ENCODE results near the gene ZNF629. TPM values are rescaled to one million over a fixed set of nuclear protein-coding genes. Genes with fewer than 3 reads are reported as not detected.
"Not testable (repeated sequence)": the region's sequence is repeated elsewhere in the genome, so short reads cannot be mapped to it uniquely, and the experiment has no call there.

The ZNF629 gene
- polyA plus RNA-seq (2013, experiment 1 of 2): 19.6 TPM
- polyA plus RNA-seq (2013, experiment 2 of 2): 18.7 TPM

- WGBS, 2 experiments (ENCODE audit: insufficient coverage in 2 of 2): 1 to 2% methylated on average over 28 to 31 of the region's 37 CpGs
- peak within 1 kb of the TSS; percentile 80 for H3K4me3 ChIP-seq (ENCODE audit: extremely low read depth, insufficient read depth, low read length, poor library complexity, severe bottlenecking)
Measured at GRCh38 chr16:30786936-30787612, at the start of gene ZNF629. Gene ZNF629 (minus strand): TSS chr16:30787205. CDS start chr16:30784482, 2,723 bp downstream.

GRCh38 chr16:30834130-30834740 lies 47.2 kb upstream of the ZNF629 start:
- Histone ChIP-seq H3K4me1 (ENCODE audit: control insufficient read depth, insufficient read depth, low read length, poor library complexity, severe bottlenecking) (peaks cover 3% of the 10 kb centered on the region), H3K36me3 (ENCODE audit: control insufficient read depth, insufficient read depth, low read length) (no peaks in the 10 kb centered on the region), H3K27ac (ENCODE audit: low read depth, low read length, severe bottlenecking) (no peak overlapping the region), H3K4me3 (ENCODE audit: extremely low read depth, insufficient read depth, low read length, poor library complexity, severe bottlenecking) (no peak overlapping the region), H3K9me3 (ENCODE audit: control insufficient read depth, low read length) (no peaks in the 10 kb centered on the region)
- 94 to 96% methylated on average over 40 to 44 of the region's 44 CpGs for WGBS, 2 experiments (ENCODE audit: insufficient coverage in 2 of 2)

More at GRCh38 chr16:30786936-30787612, at the start of gene ZNF629:
- H3K9me3 ChIP-seq (ENCODE audit: control insufficient read depth, low read length): no peaks in the 10 kb centered on the region
- peaks cover 6% of the 10 kb centered on the region for H3K4me1 ChIP-seq (ENCODE audit: control insufficient read depth, insufficient read depth, low read length, poor library complexity, severe bottlenecking)
- peak within 1 kb of the TSS; percentile 71 for H3K27ac ChIP-seq (ENCODE audit: low read depth, low read length, severe bottlenecking)
- H3K36me3 ChIP-seq (ENCODE audit: control insufficient read depth, insufficient read depth, low read length): peaks cover 34% of the 10 kb centered on the region

DNA sequence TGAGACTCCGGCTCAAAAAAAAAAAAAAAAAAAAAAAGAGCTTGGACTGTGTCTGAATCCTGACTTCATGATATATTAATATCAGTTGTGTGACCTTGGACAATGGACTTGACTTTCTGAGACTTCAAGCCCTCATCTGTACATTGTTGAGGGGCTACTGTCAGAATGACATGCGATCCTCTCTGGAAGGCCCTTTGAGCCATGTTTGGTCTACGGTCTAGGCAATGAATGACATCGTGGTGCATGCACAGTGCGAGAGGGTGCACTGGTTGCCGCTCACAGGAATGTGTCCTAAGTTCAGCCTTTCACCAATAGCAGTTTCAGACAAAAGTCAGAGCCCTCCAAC lies 43.0 kb upstream of the ZNF629 start:
- Histone ChIP-seq H3K9me3 (ENCODE audit: control insufficient read depth, low read length) (no peaks in the 10 kb centered on the region), H3K4me1 (ENCODE audit: control insufficient read depth, insufficient read depth, low read length, poor library complexity, severe bottlenecking) (no peaks in the 10 kb centered on the region), H3K36me3 (ENCODE audit: control insufficient read depth, insufficient read depth, low read length) (no peaks in the 10 kb centered on the region), H3K27ac (ENCODE audit: low read depth, low read length, severe bottlenecking) (no peak overlapping the region), H3K4me3 (ENCODE audit: extremely low read depth, insufficient read depth, low read length, poor library complexity, severe bottlenecking) (no peak overlapping the region)
- WGBS, 2 experiments (ENCODE audit: insufficient coverage in 2 of 2): 89 to 95% methylated on average over 5 of the region's 6 CpGs

- H3K4me3 ChIP-seq (ENCODE audit: extremely low read depth, insufficient read depth, low read length, poor library complexity, severe bottlenecking): no peak overlapping the region
- no peaks in the 10 kb centered on the region for H3K9me3 ChIP-seq (ENCODE audit: control insufficient read depth, low read length)
- no peaks in the 10 kb centered on the region for H3K36me3 ChIP-seq (ENCODE audit: control insufficient read depth, insufficient read depth, low read length)
- no peaks in the 10 kb centered on the region for H3K4me1 ChIP-seq (ENCODE audit: control insufficient read depth, insufficient read depth, low read length, poor library complexity, severe bottlenecking)
- WGBS, 2 experiments (ENCODE audit: insufficient coverage in 2 of 2): 73 to 75% methylated on average over 12 to 14 of the region's 15 CpGs
- H3K27ac ChIP-seq (ENCODE audit: low read depth, low read length, severe bottlenecking): no peak overlapping the region
Measured at GRCh38 chr16:30829130-30830071, 42.4 kb upstream of the ZNF629 start.

DNA sequence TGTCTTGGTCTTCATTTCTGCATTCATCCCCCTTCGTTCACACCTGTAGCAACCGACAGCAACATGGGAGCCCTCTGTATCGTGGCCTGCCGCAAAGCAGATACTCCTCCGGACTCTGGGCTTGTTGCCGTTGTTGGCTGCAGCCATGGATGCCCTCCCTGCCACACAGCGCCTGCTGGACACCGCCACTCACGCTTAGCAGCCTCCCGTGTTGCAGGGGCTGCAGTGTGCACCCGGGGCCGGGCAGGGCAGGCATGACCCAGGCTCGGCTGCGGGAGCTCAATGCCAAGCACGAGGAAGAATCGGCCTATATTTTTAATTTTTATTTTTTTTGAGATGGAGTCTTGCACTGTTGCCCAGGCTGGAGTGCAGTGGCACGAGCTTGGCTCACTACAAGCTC lies 34.9 kb upstream of the ZNF629 start:
- H3K9me3 ChIP-seq (ENCODE audit: control insufficient read depth, low read length): peaks cover 8% of the 10 kb centered on the region
- H3K36me3 ChIP-seq (ENCODE audit: control insufficient read depth, insufficient read depth, low read length): no peaks in the 10 kb centered on the region
- no peak overlapping the region for H3K4me3 ChIP-seq (ENCODE audit: extremely low read depth, insufficient read depth, low read length, poor library complexity, severe bottlenecking)
- H3K4me1 ChIP-seq (ENCODE audit: control insufficient read depth, insufficient read depth, low read length, poor library complexity, severe bottlenecking): no peaks in the 10 kb centered on the region
- 88 to 92% methylated on average over 14 to 15 of the region's 17 CpGs for WGBS, 2 experiments (ENCODE audit: insufficient coverage in 2 of 2)
- no peak overlapping the region for H3K27ac ChIP-seq (ENCODE audit: low read depth, low read length, severe bottlenecking)

GRCh38 chr16:30821441-30821840 lies 34.4 kb upstream of the ZNF629 start:
- H3K4me1 ChIP-seq (ENCODE audit: control insufficient read depth, insufficient read depth, low read length, poor library complexity, severe bottlenecking); H3K27ac ChIP-seq (ENCODE audit: low read depth, low read length, severe bottlenecking); H3K4me3 ChIP-seq (ENCODE audit: extremely low read depth, insufficient read depth, low read length, poor library complexity, severe bottlenecking); H3K9me3 ChIP-seq (ENCODE audit: control insufficient read depth, low read length); H3K36me3 ChIP-seq (ENCODE audit: control insufficient read depth, insufficient read depth, low read length): not testable (repeated sequence)
- WGBS, 2 experiments (ENCODE audit: insufficient coverage in 2 of 2): 86 to 87% methylated on average over 8 to 9 of the region's 9 CpGs

DNA sequence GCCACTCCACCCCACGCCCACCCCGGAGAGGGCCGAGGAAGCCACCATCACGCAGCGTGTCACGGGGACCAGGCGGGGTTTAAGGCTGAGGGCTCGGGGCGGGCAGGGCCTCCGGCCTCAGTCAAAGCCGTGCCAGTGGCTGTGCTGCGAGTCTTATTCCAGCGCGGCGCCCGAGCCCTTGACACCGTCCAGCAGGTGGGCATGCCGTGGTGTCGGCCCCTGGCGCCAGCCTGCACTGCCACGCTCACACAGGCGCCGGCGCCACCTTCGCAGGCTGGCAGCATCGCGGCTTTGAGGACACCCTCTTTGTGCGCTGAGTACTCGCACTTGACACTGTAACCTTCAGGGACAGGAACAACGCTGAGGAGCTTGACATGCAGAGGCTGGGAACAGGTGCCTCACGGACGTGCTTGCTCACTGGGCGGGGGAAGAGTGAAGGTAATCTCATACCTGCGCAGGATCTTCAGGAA lies 34.0 kb upstream of the ZNF629 start:
- Histone ChIP-seq H3K4me3 (ENCODE audit: extremely low read depth, insufficient read depth, low read length, poor library complexity, severe bottlenecking) (no peak overlapping the region), H3K4me1 (ENCODE audit: control insufficient read depth, insufficient read depth, low read length, poor library complexity, severe bottlenecking) (no peaks in the 10 kb centered on the region), H3K9me3 (ENCODE audit: control insufficient read depth, low read length) (peaks cover 8% of the 10 kb centered on the region), H3K27ac (ENCODE audit: low read depth, low read length, severe bottlenecking) (no peak overlapping the region), H3K36me3 (ENCODE audit: control insufficient read depth, insufficient read depth, low read length) (no peaks in the 10 kb centered on the region)
- WGBS, 2 experiments (ENCODE audit: insufficient coverage in 2 of 2): 93% methylated on average over 26 to 33 of the region's 34 CpGs

DNA sequence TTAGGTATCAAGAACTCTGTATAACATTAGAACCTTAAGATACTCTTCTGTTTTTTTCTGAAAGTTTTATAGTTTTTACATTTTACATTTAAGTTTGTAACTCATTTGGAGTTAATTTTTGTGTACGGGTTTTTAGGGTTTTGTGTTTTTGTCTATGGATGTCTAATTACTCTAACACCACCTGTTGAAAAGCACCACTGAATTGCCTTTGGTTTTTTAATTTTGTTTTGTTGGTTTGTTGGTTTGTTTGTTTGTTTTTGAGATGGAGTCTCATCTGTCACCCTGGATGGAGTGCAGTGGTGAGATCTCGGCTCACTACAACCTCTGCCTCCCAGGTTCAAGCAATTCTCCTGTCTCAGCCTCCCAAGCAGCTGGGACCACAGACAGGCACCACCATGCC lies 29.8 kb upstream of the ZNF629 start:
- 80% methylated on average over 1 of the region's 2 CpGs; no CpG with 5 or more reads in 1 of the 2 experiments for WGBS, 2 experiments (ENCODE audit: insufficient coverage in 2 of 2)
- Histone ChIP-seq H3K9me3 (ENCODE audit: control insufficient read depth, low read length) (peaks cover 5% of the 10 kb centered on the region), H3K27ac (ENCODE audit: low read depth, low read length, severe bottlenecking) (no peak overlapping the region), H3K4me1 (ENCODE audit: control insufficient read depth, insufficient read depth, low read length, poor library complexity, severe bottlenecking) (peaks cover 2% of the 10 kb centered on the region), H3K36me3 (ENCODE audit: control insufficient read depth, insufficient read depth, low read length) (no peaks in the 10 kb centered on the region), H3K4me3 (ENCODE audit: extremely low read depth, insufficient read depth, low read length, poor library complexity, severe bottlenecking) (no peak overlapping the region)

- peaks cover 2% of the 10 kb centered on the region for H3K4me1 ChIP-seq (ENCODE audit: control insufficient read depth, insufficient read depth, low read length, poor library complexity, severe bottlenecking)
- no peaks in the 10 kb centered on the region for H3K36me3 ChIP-seq (ENCODE audit: control insufficient read depth, insufficient read depth, low read length)
- peak overlapping the region; percentile 24 for H3K27ac ChIP-seq (ENCODE audit: low read depth, low read length, severe bottlenecking)
- H3K9me3 ChIP-seq (ENCODE audit: control insufficient read depth, low read length): no peaks in the 10 kb centered on the region
- H3K4me3 ChIP-seq (ENCODE audit: extremely low read depth, insufficient read depth, low read length, poor library complexity, severe bottlenecking): peak overlapping the region; percentile 19
- WGBS, 2 experiments (ENCODE audit: insufficient coverage in 2 of 2): 90 to 100% methylated on average over 1 to 3 of the region's 3 CpGs
Measured at GRCh38 chr16:30813821-30814189, 26.8 kb upstream of the ZNF629 start.

DNA sequence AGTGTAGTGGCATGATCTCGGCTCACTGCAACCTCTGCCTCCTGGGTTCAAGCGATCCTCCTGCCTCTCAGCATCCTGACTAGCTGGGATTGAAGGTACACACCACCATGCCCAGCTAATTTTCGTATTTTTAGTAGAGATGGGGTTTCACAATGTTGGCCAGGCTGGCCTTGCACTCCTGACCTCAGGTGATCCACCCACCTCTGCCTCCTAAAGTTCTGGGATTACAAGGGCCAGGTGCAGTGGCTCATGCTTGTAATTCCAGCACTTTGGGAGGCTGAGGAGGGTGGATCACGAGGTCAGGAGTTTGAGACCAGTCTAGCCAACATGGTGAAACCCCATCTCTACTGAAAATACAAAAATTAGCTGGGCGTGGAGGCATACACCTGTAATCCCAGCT lies 22.7 kb upstream of the ZNF629 start:
- H3K9me3 ChIP-seq (ENCODE audit: control insufficient read depth, low read length); H3K4me1 ChIP-seq (ENCODE audit: control insufficient read depth, insufficient read depth, low read length, poor library complexity, severe bottlenecking); H3K27ac ChIP-seq (ENCODE audit: low read depth, low read length, severe bottlenecking); H3K4me3 ChIP-seq (ENCODE audit: extremely low read depth, insufficient read depth, low read length, poor library complexity, severe bottlenecking); H3K36me3 ChIP-seq (ENCODE audit: control insufficient read depth, insufficient read depth, low read length): not testable (repeated sequence)
- 78 to 90% methylated on average over 3 to 5 of the region's 5 CpGs for WGBS, 2 experiments (ENCODE audit: insufficient coverage in 2 of 2)

All from mesodermal cell (in vitro differentiated cells).